ENCODE results near the gene NLRP1.
"Not testable (repeated sequence)": the region's sequence is repeated elsewhere in the genome, so short reads cannot be mapped to it uniquely, and the experiment has no call there.

NLRP1 gene

GRCh38 chr17:5587438-5588032 lies 3.2 kb upstream of the NLRP1 start:
- DNase-seq (ENCODE audit: low read depth in 2 of 2): peak in 1 of 2 donors; percentile 16

- DNase-seq (ENCODE audit: low read depth in 2 of 2): no peak
Observed at GRCh38 chr17:5585836-5586521, 1.7 kb upstream of the NLRP1 start.

DNA sequence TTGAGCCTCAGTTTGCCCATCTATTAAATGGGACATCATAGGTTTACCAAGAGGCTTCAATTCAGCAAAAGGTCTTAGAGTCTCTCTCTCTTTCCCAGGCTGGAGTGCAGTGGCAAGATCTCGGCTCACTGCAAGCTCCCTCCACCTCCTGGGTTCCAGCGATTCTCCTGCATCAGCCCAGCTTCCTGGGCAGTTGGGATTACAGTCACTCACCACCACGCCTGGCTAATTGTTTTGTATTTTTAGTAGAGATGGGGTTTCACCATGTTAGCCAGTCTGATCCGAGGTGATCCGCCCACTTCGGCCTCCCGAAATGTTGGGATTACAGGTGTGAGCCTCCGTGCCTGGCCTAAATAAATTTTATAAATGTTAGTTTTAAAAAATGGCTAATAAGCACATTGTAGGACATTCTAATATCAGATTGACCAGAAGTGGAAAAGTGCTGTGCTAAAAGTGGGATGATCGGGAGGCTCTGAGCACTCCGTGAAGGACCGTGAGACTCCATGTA lies 1.0 kb upstream of the NLRP1 start:
- DNase-seq (ENCODE audit: low read depth in 2 of 2): no peak

DNA sequence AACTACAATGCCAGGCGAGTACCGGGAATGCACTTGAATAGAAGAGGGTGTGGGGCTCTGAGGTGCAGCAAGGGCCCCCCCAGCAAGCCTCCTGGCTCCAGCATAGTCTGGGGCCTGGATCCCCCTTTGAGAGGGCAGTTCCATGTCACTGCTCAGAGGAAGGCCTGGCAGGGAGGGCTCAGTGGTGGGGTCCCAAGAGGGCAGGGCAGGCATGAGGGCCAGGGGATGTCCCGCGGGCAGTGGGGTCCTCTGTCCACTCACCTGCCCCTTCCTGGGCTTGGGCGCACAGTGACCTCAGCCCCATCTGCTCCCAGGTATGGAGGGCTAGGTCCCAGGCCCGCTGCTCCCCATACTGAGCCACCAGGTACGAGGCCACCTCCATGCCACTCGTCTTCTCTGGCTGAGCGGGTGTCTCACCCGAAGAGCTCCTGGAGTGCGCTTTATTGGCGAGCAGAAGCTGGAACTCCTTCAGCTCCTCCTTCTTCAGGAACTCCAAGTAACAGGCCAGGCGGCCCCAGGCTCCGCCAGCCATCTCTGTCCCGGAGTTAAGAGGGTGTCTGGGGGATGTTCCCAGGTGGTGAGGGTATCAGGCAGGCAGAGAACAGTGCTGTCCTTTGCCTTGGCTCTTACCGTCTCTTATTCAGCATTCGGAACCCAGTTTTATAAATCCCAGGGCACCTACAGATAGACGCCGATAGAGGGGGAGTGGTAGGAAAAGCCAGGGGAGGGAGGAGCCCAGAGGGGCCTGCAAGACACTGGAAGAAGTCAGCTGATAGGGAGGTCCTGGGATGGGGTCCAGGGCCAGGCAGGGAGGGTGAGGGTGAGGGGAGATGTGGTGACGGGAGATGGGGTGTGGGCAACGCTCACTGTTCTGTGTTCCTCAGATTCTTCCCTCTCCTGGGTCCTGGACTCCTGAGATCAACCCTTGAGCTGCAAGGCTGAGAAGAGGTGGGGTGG lies 605 bp downstream of the NLRP1 start:
- DNase-seq (ENCODE audit: low read depth in 2 of 2): no peak

GRCh38 chr17:5582209-5583185 lies 1.8 kb downstream of the NLRP1 start:
- DNase-seq (ENCODE audit: low read depth in 2 of 2): no peak

- DNase-seq (ENCODE audit: low read depth in 2 of 2): no peak
Observed at GRCh38 chr17:5581655-5582054, 2.7 kb downstream of the NLRP1 start.

- DNase-seq (ENCODE audit: low read depth in 2 of 2): no peak
Observed at GRCh38 chr17:5580969-5581368, 3.3 kb downstream of the NLRP1 start.

DNA sequence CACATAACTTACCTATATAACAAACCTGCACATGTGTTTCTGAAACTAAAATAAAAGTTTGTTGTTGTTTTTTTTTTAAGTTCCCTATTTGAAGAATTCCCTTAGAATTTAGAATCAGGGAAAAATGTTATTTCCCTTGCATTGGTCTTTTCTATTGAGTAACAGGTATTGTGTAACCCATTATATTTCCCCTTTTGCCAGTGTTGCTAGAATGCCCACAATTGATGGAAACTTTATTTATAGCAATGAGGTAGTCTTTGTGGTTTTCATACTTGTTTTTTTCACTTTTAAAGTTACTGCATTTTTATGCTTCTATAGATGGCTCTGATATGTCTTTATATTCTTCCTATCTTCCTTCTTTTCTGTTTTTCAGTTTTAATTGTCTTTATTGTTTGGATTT lies 3.9 kb downstream of the NLRP1 start:
- DNase-seq (ENCODE audit: low read depth in 2 of 2): no peak

- not testable (repeated sequence) for DNase-seq (ENCODE audit: low read depth in 2 of 2)
Observed at GRCh38 chr17:5578768-5579167, 5.5 kb downstream of the NLRP1 start.

DNA sequence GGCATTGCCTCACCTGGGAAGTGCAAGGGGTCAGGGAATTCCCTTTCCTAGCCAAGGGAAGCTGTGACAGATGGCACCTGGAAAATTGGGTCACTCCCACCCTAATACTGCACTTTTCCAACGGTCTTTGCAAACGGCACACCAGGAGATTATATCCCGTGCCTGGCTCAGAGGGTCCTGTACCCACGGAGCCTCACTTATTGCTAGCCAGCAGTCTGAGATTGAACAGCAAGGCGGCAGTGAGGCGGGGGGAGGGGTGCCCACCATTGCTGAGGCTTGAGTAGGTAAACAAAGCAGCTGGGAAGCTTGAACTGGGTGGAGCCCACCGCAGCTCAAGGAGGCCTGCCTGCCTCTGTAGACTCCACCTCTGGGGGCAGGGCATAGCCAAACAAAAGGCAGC lies 11.3 kb downstream of the NLRP1 start:
- DNase-seq (ENCODE audit: low read depth in 2 of 2): not testable (repeated sequence)

DNA sequence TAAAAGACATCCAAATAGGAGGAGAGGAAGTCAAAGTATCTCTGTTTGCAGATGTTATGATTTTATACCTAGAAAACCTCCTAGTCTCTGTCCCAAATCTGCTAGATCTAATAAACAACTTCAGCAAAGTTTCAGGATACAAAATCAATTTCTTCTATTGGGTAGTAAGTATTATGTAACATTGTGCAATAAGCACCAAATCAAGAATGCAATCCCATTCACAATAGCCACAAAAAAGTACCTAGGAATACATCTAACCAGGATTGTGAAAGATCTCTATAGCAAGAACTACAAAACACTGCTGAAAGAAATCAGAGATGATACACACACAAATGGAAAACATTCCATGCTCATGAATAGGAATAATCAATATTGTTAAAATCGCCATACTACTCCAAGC lies 13.0 kb downstream of the NLRP1 start:
- DNase-seq (ENCODE audit: low read depth in 2 of 2): no peak

- no peak for DNase-seq (ENCODE audit: low read depth in 2 of 2)
Observed at GRCh38 chr17:5565808-5566207, 18.5 kb downstream of the NLRP1 start.

DNA sequence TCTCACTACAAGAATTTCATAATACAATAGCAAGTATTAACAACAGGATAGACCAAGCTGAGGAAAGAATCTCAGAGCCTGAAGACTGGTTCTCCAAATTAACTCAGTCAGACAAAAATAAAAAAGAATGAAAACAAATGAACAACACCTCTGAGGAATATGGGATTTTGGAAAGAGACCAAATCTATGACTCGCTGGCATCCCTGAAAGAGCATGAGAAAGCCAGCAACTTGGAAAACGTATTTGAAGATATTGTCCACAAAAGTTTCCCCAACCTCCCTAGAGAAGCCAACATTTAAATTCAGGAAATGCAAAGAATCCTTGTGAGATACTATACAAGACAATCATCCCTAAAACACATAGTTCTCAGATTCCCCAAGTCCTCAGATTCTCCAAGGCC lies 20.9 kb downstream of the NLRP1 start:
- no peak for DNase-seq (ENCODE audit: low read depth in 2 of 2)

DNA sequence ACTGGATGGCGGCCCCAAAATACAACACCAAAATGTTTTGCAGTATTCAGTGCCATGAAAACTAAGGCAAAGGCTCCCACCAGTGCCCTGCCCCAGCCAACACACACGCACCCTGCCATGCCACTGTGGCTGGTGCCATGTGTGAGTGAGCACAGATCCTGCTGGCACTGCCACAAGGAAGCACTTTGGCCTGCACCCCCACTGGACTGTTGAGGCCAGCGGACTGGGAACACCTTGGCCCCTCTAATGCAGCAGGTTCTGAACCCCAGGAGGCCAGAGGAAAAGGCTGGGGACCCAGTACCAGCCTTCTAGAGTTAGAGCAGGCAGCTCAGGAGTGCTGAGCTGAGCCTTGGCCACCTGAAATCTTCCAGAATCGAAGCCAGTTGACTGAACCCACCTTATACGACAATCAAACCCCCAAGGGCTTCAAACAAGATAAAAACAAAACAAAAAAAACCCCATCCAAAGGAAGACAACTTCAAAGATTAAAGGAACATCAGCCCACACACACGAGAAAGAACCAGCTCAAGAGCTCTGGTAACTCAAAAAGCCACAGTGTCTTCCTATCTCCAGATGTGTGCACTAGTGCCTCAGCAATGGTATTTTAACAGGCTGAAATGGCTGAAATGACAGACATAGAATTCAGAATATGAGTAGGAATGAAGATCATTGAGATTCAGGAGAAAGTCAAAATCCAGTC lies 21.5 kb downstream of the NLRP1 start:
- DNase-seq (ENCODE audit: low read depth in 2 of 2): no peak

DNA sequence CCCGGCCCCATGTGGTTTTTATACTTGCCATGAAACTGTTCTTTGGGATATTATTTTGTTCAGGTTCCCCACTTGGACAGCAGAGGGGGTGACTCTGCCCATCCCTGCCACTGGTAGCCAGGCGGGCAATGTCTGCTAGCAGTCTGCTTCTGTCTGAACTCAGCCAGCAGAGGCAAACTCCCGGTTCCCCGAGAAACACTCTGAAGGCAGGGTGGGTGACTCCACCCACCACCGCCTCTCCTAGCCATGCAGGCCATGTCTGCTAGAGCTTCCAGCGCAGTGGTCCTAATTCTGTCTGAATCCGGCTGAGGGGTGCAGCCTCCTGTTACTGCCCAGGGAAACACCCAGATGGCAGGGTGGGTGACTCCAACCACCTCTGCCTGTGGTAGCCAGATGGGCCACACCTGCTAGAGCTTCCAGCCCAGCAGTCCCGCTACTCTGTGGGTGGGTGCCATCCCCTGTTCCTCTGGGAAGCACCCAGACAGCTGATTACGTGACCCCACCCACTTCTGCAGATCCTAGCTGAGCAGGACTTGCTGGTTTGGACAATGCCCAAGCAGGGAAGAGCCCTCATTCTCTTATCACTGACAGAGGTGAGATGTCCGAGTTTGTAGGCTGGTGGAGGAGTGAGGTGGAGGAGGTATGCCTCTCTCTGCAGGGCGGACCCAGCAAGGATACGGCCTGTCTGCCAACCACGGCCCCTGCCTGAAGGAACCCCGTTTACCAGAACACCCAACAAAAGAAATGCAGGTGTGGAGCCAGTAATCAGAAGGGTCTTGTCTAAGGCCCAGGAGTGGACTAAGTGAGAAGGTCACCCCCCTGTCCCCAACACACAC lies 22.4 kb downstream of the NLRP1 start:
- DNase-seq (ENCODE audit: low read depth in 2 of 2): no peak

GRCh38 chr17:5560361-5560988 lies 23.8 kb downstream of the NLRP1 start:
- no peak for DNase-seq (ENCODE audit: low read depth in 2 of 2)

- DNase-seq (ENCODE audit: low read depth in 2 of 2): no peak
Observed at GRCh38 chr17:5558815-5559785, 25.2 kb downstream of the NLRP1 start.

GRCh38 chr17:5557990-5558389 lies 26.3 kb downstream of the NLRP1 start:
- no peak for DNase-seq (ENCODE audit: low read depth in 2 of 2)

Data from stimulated activated CD4-positive, alpha-beta T cell treated with anti-CD3 and anti-CD28 coated beads, Interleukin-1b, Interleukin-23, amount 100 ng/mL, for 1 hour (primary cell).